Uterus (tissue), 4 donors: ENCODE measurements around the gene SSBP1. TPM values are rescaled to one million over a fixed set of nuclear protein-coding genes. Genes with fewer than 3 reads are reported as not detected.
"Not testable (repeated sequence)": the region's sequence is repeated elsewhere in the genome, so short reads cannot be mapped to it uniquely, and the experiment has no call there.

Experiments used
- DNase-seq, 2 donors: peaks; one replicate each; pipeline ENCODE4 v3.0.0-alpha.2; 2019 to 2020
- H3K27ac ChIP-seq, 2 donors: fragments of 200-600 bp; sonication (generic); 1 replicate in 1 of 2; 2 replicates in 1 of 2; pipeline ENCODE4 v1.5.1; 2016 to 2018
- H3K27me3 ChIP-seq, 2 donors: fragments of 200-600 bp; sonication (generic); one replicate each; pipeline ENCODE4 v1.5.1; 2018 to 2019; ENCODE audit warnings: control low read depth in 1 of 2
- H3K36me3 ChIP-seq, 2 donors: fragments of 200-600 bp; sonication (generic); one replicate each; pipeline ENCODE4 v1.5.1; 2019; ENCODE audit warnings: control low read depth in 1 of 2
- H3K4me1 ChIP-seq, 2 donors: fragments of 200-600 bp; sonication (generic); one replicate each; pipeline ENCODE4 v1.5.1; 2018 to 2019; ENCODE audit warnings: control low read depth in 1 of 2
- H3K4me3 ChIP-seq, 2 donors: fragments of 200-600 bp; sonication (generic); 1 replicate in 1 of 2; 2 replicates in 1 of 2; pipeline ENCODE4 v1.5.1; 2018 to 2019; ENCODE audit warnings: mild to moderate bottlenecking in 1 of 2
- H3K9me3 ChIP-seq, 2 donors: fragments of 200-600 bp; sonication (generic); one replicate each; pipeline ENCODE4 v1.5.1; 2019; ENCODE audit warnings: control low read depth in 1 of 2
- POLR2A ChIP-seq, 2 donors: fragments of 450-650 bp; IDR thresholded peaks; one replicate each; pipeline ENCODE4 v1.6.1; 2016; ENCODE audit warnings: antibody characterized with exemption in 2 of 2, mild to moderate bottlenecking in 1 of 2, moderate library complexity in 1 of 2
- intact Hi-C: fragments of 100-400 bp; cut with DNase I; formaldehyde crosslinking; loops from one replicate; pipeline ENCODE4 v1.15.1; 2023; ENCODE audit warnings: low total_unique reads
- total RNA-seq, 4 donors: library from RNA; depleted of rRNA in 3 of 4; stranded (reverse); fragments of >200 nt in 3 of 4; gene quantifications; one replicate each; pipeline versions ENCODE4 v1.1.0 to v1.2.4, GENCODE V29; 2014 to 2023
- TF ChIP-seq, protein P1 (sequence below), 4 experiments: fragments of 200-600 bp in 2 of 4; fragments of 450-650 bp in 2 of 4; sonication (generic) in 2 of 4; IDR thresholded peaks; one replicate each; pipeline ENCODE4 v1.5.1; 2016 to 2019; ENCODE audit warnings: antibody characterized with exemption in 4 of 4, mild to moderate bottlenecking in 2 of 4, moderate library complexity in 1 of 4
- donor health status: DM: yes; HTN: yes; CAD: no.

Gene SSBP1, protein sequence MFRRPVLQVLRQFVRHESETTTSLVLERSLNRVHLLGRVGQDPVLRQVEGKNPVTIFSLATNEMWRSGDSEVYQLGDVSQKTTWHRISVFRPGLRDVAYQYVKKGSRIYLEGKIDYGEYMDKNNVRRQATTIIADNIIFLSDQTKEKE
- 100 to 1,000 TPM in 1 of 4 donors, 10 to 100 TPM in 3; 56.9 to 110 (median 71.8) TPM for total RNA-seq

- Histone ChIP-seq H3K27ac (peak within 1 kb of the TSS; percentile 84 to 85), H3K36me3 (no peaks in the 10 kb centered on the region), H3K4me1 (peaks cover 0 to 9% of the 10 kb centered on the region in 2 donors), H3K4me3 (peak within 1 kb of the TSS; percentile 66 to 74), H3K9me3 (no peaks in the 10 kb centered on the region), H3K27me3 (no peaks in the 10 kb centered on the region)
- TF ChIP-seq POLR2A (IDR thresholded peaks at IDR 0.05): peak in 1 of 2 donors; percentile 58
- TF ChIP-seq, protein P1, sequence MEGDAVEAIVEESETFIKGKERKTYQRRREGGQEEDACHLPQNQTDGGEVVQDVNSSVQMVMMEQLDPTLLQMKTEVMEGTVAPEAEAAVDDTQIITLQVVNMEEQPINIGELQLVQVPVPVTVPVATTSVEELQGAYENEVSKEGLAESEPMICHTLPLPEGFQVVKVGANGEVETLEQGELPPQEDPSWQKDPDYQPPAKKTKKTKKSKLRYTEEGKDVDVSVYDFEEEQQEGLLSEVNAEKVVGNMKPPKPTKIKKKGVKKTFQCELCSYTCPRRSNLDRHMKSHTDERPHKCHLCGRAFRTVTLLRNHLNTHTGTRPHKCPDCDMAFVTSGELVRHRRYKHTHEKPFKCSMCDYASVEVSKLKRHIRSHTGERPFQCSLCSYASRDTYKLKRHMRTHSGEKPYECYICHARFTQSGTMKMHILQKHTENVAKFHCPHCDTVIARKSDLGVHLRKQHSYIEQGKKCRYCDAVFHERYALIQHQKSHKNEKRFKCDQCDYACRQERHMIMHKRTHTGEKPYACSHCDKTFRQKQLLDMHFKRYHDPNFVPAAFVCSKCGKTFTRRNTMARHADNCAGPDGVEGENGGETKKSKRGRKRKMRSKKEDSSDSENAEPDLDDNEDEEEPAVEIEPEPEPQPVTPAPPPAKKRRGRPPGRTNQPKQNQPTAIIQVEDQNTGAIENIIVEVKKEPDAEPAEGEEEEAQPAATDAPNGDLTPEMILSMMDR (IDR thresholded peaks at IDR 0.05): peak; percentile 73 to 90 (median 77)
- DNase-seq: peak; percentile 90
- intact Hi-C loops: no loop called here
Measured at GRCh38 chr7:141737836-141738591, at the start of gene SSBP1. TSS of gene SSBP1 (plus strand) at chr7:141738358. CDS start at chr7:141739167, 809 bp downstream.

DNA sequence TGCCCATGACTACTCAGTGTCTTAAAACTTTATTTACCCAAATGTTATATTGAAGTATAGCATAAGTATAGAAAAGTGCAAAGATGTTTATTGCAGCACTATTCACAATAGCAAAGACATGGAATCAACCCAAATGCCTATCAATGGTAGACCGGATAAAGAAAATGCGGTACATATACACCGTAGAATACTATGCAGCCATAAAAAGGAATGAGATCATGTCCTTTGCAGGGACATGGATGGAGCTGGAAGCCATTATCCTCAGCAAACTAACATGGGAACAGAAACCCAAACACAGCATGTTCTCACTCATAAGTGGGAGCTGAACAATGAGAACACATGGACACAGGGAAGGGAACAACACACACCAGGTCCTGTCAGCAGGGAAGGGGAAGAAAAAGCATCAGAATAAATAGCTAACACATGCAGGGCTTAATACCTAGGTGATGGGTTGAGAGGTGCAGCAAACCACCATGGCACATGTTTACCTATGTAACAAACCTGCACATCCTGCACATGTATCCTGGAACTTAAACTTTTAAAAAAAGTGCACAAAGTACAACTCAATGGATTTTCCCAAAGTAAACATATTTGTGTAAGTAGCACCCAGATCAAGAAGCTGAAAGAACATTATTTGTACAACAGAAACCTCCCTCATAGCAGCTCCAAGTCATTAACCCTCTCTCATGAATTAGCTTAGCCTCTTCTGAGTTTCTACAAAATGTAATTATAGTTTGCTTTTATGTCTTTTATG, 48.9 kb upstream of the SSBP1 start:
- DNase-seq, H3K27me3 ChIP-seq, H3K4me3 ChIP-seq, intact Hi-C loops, H3K27ac ChIP-seq, H3K36me3 ChIP-seq, H3K9me3 ChIP-seq, H3K4me1 ChIP-seq: not testable (repeated sequence)

- H3K4me1 ChIP-seq: no peaks in the 10 kb centered on the region
- no peak overlapping the region for H3K4me3 ChIP-seq
- H3K27me3 ChIP-seq: no peaks in the 10 kb centered on the region
- no peaks in the 10 kb centered on the region for H3K9me3 ChIP-seq
- TF ChIP-seq, protein P1 (IDR thresholded peaks at IDR 0.05): no peak
- TF ChIP-seq POLR2A (IDR thresholded peaks at IDR 0.05): no peak
- no peaks in the 10 kb centered on the region for H3K36me3 ChIP-seq
- no peak for DNase-seq
- intact Hi-C loops: no loop called here
- no peak overlapping the region for H3K27ac ChIP-seq
Measured at GRCh38 chr7:141691540-141691939, 46.6 kb upstream of the SSBP1 start.

DNA sequence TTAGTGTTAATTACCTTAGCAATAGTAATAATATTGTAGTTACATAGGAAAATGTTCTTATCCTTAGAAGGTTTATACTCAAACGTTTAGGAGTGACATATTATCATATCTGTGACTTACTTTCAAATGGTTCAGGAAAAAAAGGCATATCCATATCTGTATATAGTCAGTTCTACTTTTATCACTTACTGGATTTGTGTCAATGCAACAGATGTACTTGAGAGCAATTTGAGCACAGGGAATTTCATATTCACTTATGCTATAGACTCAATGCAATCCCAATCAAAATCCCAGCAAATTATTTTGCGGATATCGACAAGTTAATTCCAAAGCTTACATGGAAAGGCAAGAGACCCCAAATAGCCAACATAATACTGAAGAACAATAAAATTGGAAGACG, 46.2 kb upstream of the SSBP1 start:
- no peak for DNase-seq
- intact Hi-C loops: no loop called here

GRCh38 chr7:141693082-141693481, 45.1 kb upstream of the SSBP1 start:
- Histone ChIP-seq H3K27me3 (no peaks in the 10 kb centered on the region), H3K4me3 (no peak overlapping the region), H3K27ac (no peak overlapping the region), H3K36me3 (no peaks in the 10 kb centered on the region), H3K9me3 (no peaks in the 10 kb centered on the region), H3K4me1 (no peaks in the 10 kb centered on the region)
- TF ChIP-seq POLR2A (IDR thresholded peaks at IDR 0.05): no peak
- TF ChIP-seq, protein P1 (IDR thresholded peaks at IDR 0.05): no peak
- intact Hi-C loops: no loop called here
- DNase-seq: no peak

More for the DNA sequence above, 46.2 kb upstream of the SSBP1 start:
- no peaks in the 10 kb centered on the region for H3K4me1 ChIP-seq
- H3K9me3 ChIP-seq: no peaks in the 10 kb centered on the region
- no peaks in the 10 kb centered on the region for H3K36me3 ChIP-seq
- TF ChIP-seq, protein P1 (IDR thresholded peaks at IDR 0.05): no peak
- no peak for TF ChIP-seq POLR2A (IDR thresholded peaks at IDR 0.05)
- H3K27me3 ChIP-seq: no peaks in the 10 kb centered on the region
- H3K4me3 ChIP-seq: no peak overlapping the region
- H3K27ac ChIP-seq: no peak overlapping the region
